T-cell (primary cell): ENCODE data around the gene LY6G6F. TPM values are rescaled to one million over a fixed set of nuclear protein-coding genes. Genes with fewer than 3 reads are reported as not detected.

Source experiments
- ATAC-seq, 4 experiments: fragments of 200-7000 bp in 3 of 4; fragments of 150-1000 bp in 1 of 4; cut with Tn5 transposase; replicated peaks in 1 of 4; 1 replicate in 3 of 4; 2 replicates in 1 of 4; pipeline ENCODE4 v1.10.0; 2021; ENCODE audit warnings: moderate library complexity in 3 of 4, mild to moderate bottlenecking in 2 of 4, moderate number of reproducible peaks in 1 of 4
- CTCF ChIA-PET, 2 donors: fragments of 300-600 bp; sonication (Branson Sonifier 250); formaldehyde crosslinking; loops; one replicate each; lab custom pipeline; 2022; ENCODE audit warnings: antibody characterized with exemption in 2 of 2; lab: Charles Lee
- POLR2A ChIA-PET, 2 donors: fragments of 300-600 bp; sonication (Branson Sonifier 250); formaldehyde crosslinking; loops; one replicate each; lab custom pipeline; 2022; ENCODE audit warnings: antibody characterized with exemption in 2 of 2; lab: Charles Lee
- DNase-seq, 35 experiments: peaks; one replicate each; pipeline versions ENCODE4 v3.0.0 to v3.0.0-alpha.2; 2013 to 2023
- H3K27ac ChIP-seq: one replicate; pipeline ENCODE4 v1.5.1; 2013; ENCODE audit warnings: low read length
- H3K27me3 ChIP-seq, 2 experiments: replicated peaks in 1 of 2; 1 replicate in 1 of 2; 2 replicates in 1 of 2; pipeline versions ENCODE4 v1.6.1 to v1.7.0; 2013; ENCODE audit warnings: low read length in 1 of 2, mixed read lengths in 1 of 2; ENCODE audit not compliant: control insufficient read depth in 2 of 2, insufficient read depth in 2 of 2; ENCODE audit errors: extremely low read depth in 1 of 2
- H3K36me3 ChIP-seq, 2 donors: 1 replicate in 1 of 2; 2 replicates in 1 of 2; pipeline versions ENCODE4 v1.6.1 to v1.7.0; 2013; ENCODE audit warnings: low read length in 1 of 2; ENCODE audit not compliant: control insufficient read depth in 2 of 2, insufficient read depth in 1 of 2; ENCODE audit errors: extremely low read depth in 1 of 2
- H3K4me1 ChIP-seq, 2 experiments: 1 replicate in 1 of 2; 2 replicates in 1 of 2; pipeline versions ENCODE4 v1.6.1 to v1.7.0; 2013; ENCODE audit warnings: low read length in 2 of 2, mixed read lengths in 1 of 2; ENCODE audit not compliant: insufficient read depth in 2 of 2, control insufficient read depth in 1 of 2; ENCODE audit errors: extremely low read depth in 1 of 2
- H3K4me3 ChIP-seq, 2 donors: 1 replicate in 1 of 2; 2 replicates in 1 of 2; pipeline versions ENCODE4 v1.5.1 to v1.7.0; 2013; ENCODE audit warnings: mild to moderate bottlenecking in 2 of 2, low read length in 1 of 2, moderate library complexity in 1 of 2; ENCODE audit not compliant: control insufficient read depth in 1 of 2; ENCODE audit errors: extremely low read depth in 1 of 2
- H3K9me3 ChIP-seq: 2 replicates; pipeline ENCODE4 v1.7.0; 2013
- H3K27ac Mint-ChIP-seq, 2 donors: one replicate each; pipeline ENCODE4 v1.8.0; 2020 to 2021; ENCODE audit warnings: mild to moderate bottlenecking in 2 of 2, mixed read lengths in 2 of 2
- H3K27me3 Mint-ChIP-seq, 2 donors: one replicate each; pipeline ENCODE4 v1.8.0; 2021 to 2022; ENCODE audit warnings: mixed read lengths in 2 of 2
- H3K36me3 Mint-ChIP-seq: one replicate; pipeline ENCODE4 v1.8.0; 2021; ENCODE audit warnings: mixed read lengths
- H3K4me1 Mint-ChIP-seq, 3 donors: one replicate each; pipeline ENCODE4 v1.8.0; 2020 to 2022; ENCODE audit warnings: mixed read lengths in 3 of 3, mild to moderate bottlenecking in 1 of 3
- H3K4me3 Mint-ChIP-seq, 3 donors: one replicate each; pipeline ENCODE4 v1.8.0; 2020 to 2022; ENCODE audit warnings: mild to moderate bottlenecking in 3 of 3, mixed read lengths in 3 of 3, moderate library complexity in 3 of 3
- H3K9me3 Mint-ChIP-seq, 3 donors: one replicate each; pipeline ENCODE4 v1.8.0; 2020 to 2022; ENCODE audit warnings: mixed read lengths in 3 of 3
- WGBS: methylation state at CpG from one replicate; pipeline ENCODE4 v1.1.5; 2013; ENCODE audit warnings: missing lambda C conversion rate; ENCODE audit not compliant: insufficient coverage; 5-methylcytosine and 5-hydroxymethylcytosine counted together
- total RNA-seq, 35 experiments: library from RNA in 6 of 35; stranded (reverse) in 6 of 35; fragments of 120-200 nt in 1 of 35; gene quantifications; one replicate each; pipeline versions ENCODE4 v1.2.1 to v1.2.4 and lab custom pipeline; 2013 to 2026

Gene LY6G6F
- total RNA-seq, 5 donors from 2014 or later (not counting 1 experiment from before 2014, with no cell fraction given), result not detected

DNA sequence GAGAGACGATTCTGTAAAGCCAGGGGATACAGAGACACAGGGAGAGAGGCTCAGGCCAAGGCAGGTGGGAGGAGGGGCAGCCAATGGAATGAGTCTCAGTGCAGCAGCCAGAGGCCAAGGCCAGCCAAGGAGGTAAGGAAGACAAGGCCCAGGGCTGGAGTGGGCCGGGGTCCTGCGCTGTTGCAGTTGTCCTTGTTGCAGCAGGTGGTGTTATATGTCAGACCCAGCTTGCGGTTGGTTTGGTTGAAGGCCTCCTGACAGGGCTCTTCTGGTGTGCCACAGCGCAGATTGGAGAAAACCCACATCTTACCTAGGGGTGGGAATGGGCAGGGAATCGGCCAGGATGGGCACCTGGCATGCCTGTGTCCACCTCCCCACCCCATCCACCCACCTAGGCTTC, 12.3 kb downstream of the LY6G6F start:
- ChIA-PET POLR2A (no interaction called here), CTCF (interaction anchor here (0.5 to 0.6 kb wide), 3 partner anchors 16 to 85 kb away, joined by 3 to 7 read pairs (median 3); no protein-coding TSS in a partner anchor)
- DNase-seq (no peak), ATAC-seq (no peak)
- Mint-ChIP-seq H3K27ac (no peak overlapping the region), H3K4me3 (no peak overlapping the region), H3K9me3 (no peaks in the 10 kb centered on the region), H3K4me1 (peaks cover 6 to 12% (median 8%) of the 10 kb centered on the region in 3 donors), H3K36me3 (no peaks in the 10 kb centered on the region), H3K27me3 (no peaks in the 10 kb centered on the region)
- H3K36me3 ChIP-seq, result no peaks in the 10 kb centered on the region
- peaks cover 4 to 12% of the 10 kb centered on the region in 2 experiments for H3K4me1 ChIP-seq
- H3K27me3 ChIP-seq, result peaks cover 0 to 2% of the 10 kb centered on the region in 2 experiments
- no peak overlapping the region for H3K27ac ChIP-seq
- 68% methylated on average over 4 of the region's 6 CpGs for WGBS
- H3K9me3 ChIP-seq, result no peaks in the 10 kb centered on the region
- H3K4me3 ChIP-seq, result no peak overlapping the region

DNA sequence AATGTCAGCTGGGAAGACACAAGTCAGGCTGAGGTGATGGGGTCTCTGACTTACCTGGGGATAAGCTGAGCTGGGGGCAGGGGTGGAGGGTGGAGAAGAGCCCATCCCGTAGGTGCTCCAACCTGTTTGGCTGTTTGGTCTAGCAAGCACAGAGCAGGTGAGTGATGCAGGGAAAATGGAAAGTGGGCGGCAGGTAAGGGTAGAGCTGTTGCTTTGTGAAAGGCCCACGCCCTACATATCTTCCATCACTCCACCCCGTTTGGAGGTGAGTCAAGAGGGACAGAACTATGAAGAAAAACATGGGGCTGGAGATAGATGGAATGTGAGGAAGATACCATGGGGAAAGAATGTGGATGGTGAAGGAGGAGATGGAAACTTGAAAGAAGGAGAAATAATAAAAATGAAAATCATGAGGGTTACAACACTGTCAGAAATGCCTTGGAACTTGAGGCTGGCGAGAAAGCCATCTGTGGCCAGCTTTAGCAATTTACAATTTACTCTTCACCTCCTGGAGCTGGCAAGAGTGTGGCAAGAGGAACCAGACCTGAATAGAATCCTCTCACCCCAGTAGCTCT, 13.6 kb downstream of the LY6G6F start:
- peaks cover 0 to under 1% of the 10 kb centered on the region in 2 experiments for H3K27me3 ChIP-seq
- no peak overlapping the region for H3K4me3 ChIP-seq
- Mint-ChIP-seq H3K27me3 (no peaks in the 10 kb centered on the region), H3K4me3 (no peak overlapping the region), H3K27ac (no peak overlapping the region), H3K4me1 (peaks cover 7 to 8% (median 8%) of the 10 kb centered on the region in 3 donors), H3K36me3 (no peaks in the 10 kb centered on the region), H3K9me3 (no peaks in the 10 kb centered on the region)
- ChIA-PET CTCF (no interaction called here), POLR2A (no interaction called here)
- H3K9me3 ChIP-seq, result no peaks in the 10 kb centered on the region
- no peak for DNase-seq
- no peak for ATAC-seq
- H3K4me1 ChIP-seq, result peaks cover 0 to 8% of the 10 kb centered on the region in 2 experiments
- WGBS, result 84% methylated on average over 3 of the region's 5 CpGs
- no peak overlapping the region for H3K27ac ChIP-seq
- no peaks in the 10 kb centered on the region for H3K36me3 ChIP-seq

- H3K4me1 ChIP-seq, result peaks cover 4 to 12% of the 10 kb centered on the region in 2 experiments
- H3K27me3 ChIP-seq, result no peaks in the 10 kb centered on the region
- H3K4me3 Mint-ChIP-seq, result no peak within 1 kb of the TSS
- ATAC-seq, result no peak
- no peak within 1 kb of the TSS for H3K27ac ChIP-seq
- no peak within 1 kb of the TSS for H3K4me3 ChIP-seq
- no peaks in the 10 kb centered on the region for H3K9me3 ChIP-seq
- CTCF ChIA-PET, result no interaction called here
- DNase-seq, result no peak
- no peak within 1 kb of the TSS for H3K27ac Mint-ChIP-seq
- no peaks in the 10 kb centered on the region for H3K9me3 Mint-ChIP-seq
- POLR2A ChIA-PET, result interaction anchor here in 1 of 2 donors (0.5 kb wide), 1 partner anchor 21 kb away, joined by 4 read pairs; no protein-coding TSS in a partner anchor
- no peaks in the 10 kb centered on the region for H3K36me3 Mint-ChIP-seq
- H3K36me3 ChIP-seq, result no peaks in the 10 kb centered on the region
- 75% methylated on average over 3 of the region's 4 CpGs for WGBS
- peaks cover 16 to 18% (median 17%) of the 10 kb centered on the region in 3 donors for H3K4me1 Mint-ChIP-seq
- H3K27me3 Mint-ChIP-seq, result no peaks in the 10 kb centered on the region
Observed at GRCh38 chr6:31721351-31722020, 14.8 kb downstream of the LY6G6F start, which contains the start of gene LY6G6C. LY6G6C (minus strand) TSS chr6:31721746; CDS start chr6:31721679, 67 bp downstream.

GRCh38 chr6:31722173-31722572, 15.5 kb downstream of the LY6G6F start:
- POLR2A ChIA-PET, result no interaction called here
- no peaks in the 10 kb centered on the region for H3K27me3 Mint-ChIP-seq
- H3K4me3 Mint-ChIP-seq, result no peak overlapping the region
- no peaks in the 10 kb centered on the region for H3K9me3 Mint-ChIP-seq
- 93% methylated on average over 3 of the region's 3 CpGs for WGBS
- H3K4me1 Mint-ChIP-seq, result peaks cover 16 to 24% (median 24%) of the 10 kb centered on the region in 3 donors
- no peak overlapping the region for H3K4me3 ChIP-seq
- no peaks in the 10 kb centered on the region for H3K36me3 Mint-ChIP-seq
- no peak overlapping the region for H3K27ac Mint-ChIP-seq
- DNase-seq (no peak), ATAC-seq (no peak)
- H3K36me3 ChIP-seq, result no peaks in the 10 kb centered on the region
- H3K9me3 ChIP-seq, result no peaks in the 10 kb centered on the region
- no peaks in the 10 kb centered on the region for H3K27me3 ChIP-seq
- CTCF ChIA-PET, result no interaction called here
- H3K4me1 ChIP-seq, result peaks cover 8 to 14% of the 10 kb centered on the region in 2 experiments
- no peak overlapping the region for H3K27ac ChIP-seq

DNA sequence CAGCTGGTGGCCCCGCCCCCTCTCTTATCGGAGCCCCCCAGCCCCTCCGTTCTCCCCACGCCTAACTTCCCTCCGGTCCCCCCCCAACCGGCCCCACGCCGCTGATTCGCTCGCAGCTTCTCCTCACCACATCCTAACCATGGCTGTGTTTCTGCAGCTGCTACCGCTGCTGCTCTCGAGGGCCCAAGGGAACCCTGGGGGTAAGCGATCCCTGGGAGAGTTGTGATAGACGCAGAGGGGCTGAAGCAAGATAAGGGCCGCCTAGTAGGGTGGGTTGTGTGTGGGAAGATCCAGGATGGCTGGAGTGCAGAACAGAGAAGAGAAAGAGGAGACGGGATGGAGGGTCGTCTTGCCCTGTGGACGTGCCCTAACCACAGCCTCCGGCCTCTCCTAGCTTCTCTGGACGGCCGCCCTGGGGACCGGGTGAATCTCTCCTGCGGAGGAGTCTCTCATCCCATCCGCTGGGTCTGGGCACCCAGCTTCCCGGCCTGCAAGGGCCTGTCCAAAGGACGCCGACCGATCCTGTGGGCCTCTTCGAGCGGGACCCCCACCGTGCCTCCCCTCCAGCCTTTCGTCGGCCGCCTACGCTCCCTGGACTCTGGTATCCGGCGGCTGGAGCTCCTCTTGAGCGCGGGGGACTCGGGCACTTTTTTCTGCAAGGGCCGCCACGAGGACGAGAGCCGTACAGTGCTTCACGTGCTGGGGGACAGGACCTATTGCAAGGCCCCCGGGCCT, 16.7 kb downstream of the LY6G6F start, which contains the start of gene MPIG6B:
TSS of gene MPIG6B (plus strand) at position 129 of the 735 bp plus-strand sequence. CDS start at position 140, 11 bp downstream.
- no peak within 1 kb of the TSS for H3K4me3 Mint-ChIP-seq
- H3K36me3 ChIP-seq, result no peaks in the 10 kb centered on the region
- no peaks in the 10 kb centered on the region for H3K36me3 Mint-ChIP-seq
- peak within 1 kb of the TSS in 1 of 2 donors; percentile 33 for H3K4me3 ChIP-seq
- no peaks in the 10 kb centered on the region for H3K9me3 Mint-ChIP-seq
- peak in 3 of 4 experiments; percentile 38 to 61 (median 43) for ATAC-seq
- no peaks in the 10 kb centered on the region for H3K27me3 Mint-ChIP-seq
- H3K27ac ChIP-seq, result no peak within 1 kb of the TSS
- no peaks in the 10 kb centered on the region for H3K27me3 ChIP-seq
- ChIA-PET POLR2A (interaction anchor here in 1 of 2 donors (0.6 kb wide), 1 partner anchor 126 kb away, joined by 9 read pairs; no protein-coding TSS in a partner anchor), CTCF (no interaction called here)
- DNase-seq, result peak in 1 of 35 experiments; percentile 18
- 76% methylated on average over 32 of the region's 46 CpGs for WGBS
- H3K4me1 ChIP-seq, result peaks cover 13 to 27% of the 10 kb centered on the region in 2 experiments
- peak within 1 kb of the TSS in 1 of 2 donors; percentile 64 for H3K27ac Mint-ChIP-seq
- no peaks in the 10 kb centered on the region for H3K9me3 ChIP-seq
- H3K4me1 Mint-ChIP-seq, result peaks cover 24 to 33% (median 32%) of the 10 kb centered on the region in 3 donors
